Right cardiac atrium (tissue), 5 donors: ENCODE measurements around the gene FCHSD2. TPM values are rescaled to one million over a fixed set of nuclear protein-coding genes. Genes with fewer than 3 reads are reported as not detected.
"Not testable (repeated sequence)": the region's sequence is repeated elsewhere in the genome, so short reads cannot be mapped to it uniquely, and the experiment has no call there.

Source experiments
- ATAC-seq, 2 donors: fragments of 200-7000 bp; cut with Tn5 transposase; one replicate each; pipeline versions ENCODE4 v1.8.0 to v1.9.1; 2020; ENCODE audit warnings: moderate library complexity in 2 of 2, mild to moderate bottlenecking in 1 of 2
- DNase-seq, 3 donors: peaks; one replicate each; pipeline ENCODE4 v3.0.0-alpha.2; 2020
- H3K27ac ChIP-seq: one replicate; pipeline ENCODE4 v1.5.1; 2013; ENCODE audit warnings: mild to moderate bottlenecking, low read length, control low read depth, moderate library complexity
- H3K27me3 ChIP-seq: one replicate; pipeline ENCODE4 v1.6.1; 2013; ENCODE audit not compliant: control insufficient read depth, insufficient read depth
- H3K4me1 ChIP-seq: one replicate; pipeline ENCODE4 v1.6.1; 2013; ENCODE audit warnings: low read length; ENCODE audit not compliant: control insufficient read depth, insufficient read depth
- H3K4me3 ChIP-seq: one replicate; pipeline ENCODE4 v1.5.1; 2013; ENCODE audit warnings: low read length, control low read depth
- H3K9me3 ChIP-seq: one replicate; pipeline ENCODE4 v1.6.1; 2013; ENCODE audit warnings: low read length; ENCODE audit not compliant: control insufficient read depth
- WGBS: extraction: QIAGEN DNeasy Blood & Tissue Kit; methylation state at CpG from one replicate; pipeline ENCODE4 v1.1.7; 2013; 5-methylcytosine and 5-hydroxymethylcytosine counted together
- intact Hi-C, 4 donors: fragments of 100-400 bp; cut with DNase I; formaldehyde crosslinking; loops; one replicate each; pipeline versions ENCODE4 v1.11.0 to v1.14.0; 2022 to 2023
- polyA plus RNA-seq: library from polyadenylated mRNA; stranded (reverse); fragments of 200-250 nt; gene quantifications from one replicate; pipeline ENCODE4 v1.2.3, GENCODE V29; 2013
- total RNA-seq, 4 donors: library from RNA; stranded (reverse); fragmentation: NEBNext Ultra II Directional; extraction: Animal tissue kit (Norgen Biotek cat#: 25700); gene quantifications; one replicate each; pipeline ENCODE4 v1.2.1, GENCODE V29; 2021
- donor health status: healthy with polysubstance abuse.
- donor health status: DM: no; HTN: yes; CAD: no.
- donor health status: DM: no; HTN: no; CAD: no.
- donor health status: DM: no; HTN: yes; CAD: no; lungs with severe emphysema.
- donor health status: DM: yes; HTN: yes; CAD: no.

FCHSD2 gene
- total and polyA plus RNA-seq, 5 donors = 12.6 to 54.1 (median 36.2) TPM

DNA sequence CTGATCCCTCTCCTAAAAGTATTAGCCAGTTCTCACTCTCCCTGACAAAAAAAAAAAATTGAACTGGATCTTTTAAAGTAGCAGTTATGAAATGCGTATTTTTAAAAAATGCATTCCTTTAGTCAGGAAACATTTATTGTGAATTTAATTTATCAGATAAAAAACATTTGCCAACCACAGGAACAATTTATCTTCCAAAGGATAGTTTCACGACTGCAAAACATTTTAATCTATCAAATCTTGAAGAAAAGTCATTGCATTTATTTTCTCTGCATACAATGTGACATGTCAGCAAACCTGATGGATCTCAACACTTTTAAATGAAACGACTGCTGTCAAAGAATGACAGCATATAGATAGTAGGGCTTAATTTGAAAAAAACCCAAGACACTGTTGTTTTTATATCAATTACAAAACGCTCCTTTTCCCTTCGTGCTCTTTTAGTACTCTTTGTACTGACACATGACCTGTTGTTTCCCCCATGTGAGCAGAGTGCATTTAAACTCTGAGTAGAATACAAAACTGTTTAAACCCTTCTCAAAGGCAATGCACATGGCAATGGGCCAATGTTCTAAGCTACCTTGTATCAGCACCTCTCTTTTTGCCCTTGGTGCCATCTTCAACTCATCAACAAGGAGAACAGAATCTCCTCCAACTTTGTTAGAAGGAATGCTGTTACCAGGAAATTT, 220.9 kb downstream of the FCHSD2 start:
- Histone ChIP-seq H3K4me3 (no peak overlapping the region), H3K4me1 (peaks cover 2% of the 10 kb centered on the region), H3K9me3 (no peaks in the 10 kb centered on the region), H3K27me3 (no peaks in the 10 kb centered on the region), H3K27ac (peak overlapping the region; percentile 43)
- intact Hi-C loops = loop anchor here in 1 of 4 donors (5.0 to 10.0 kb wide), 2 partner anchors 221 to 254 kb away; partner anchors contain the start of gene FCHSD2
- DNase-seq (no peak), ATAC-seq (peak; percentile 21 to 30)
- WGBS = 47% methylated on average over 5 of the region's 5 CpGs

DNA sequence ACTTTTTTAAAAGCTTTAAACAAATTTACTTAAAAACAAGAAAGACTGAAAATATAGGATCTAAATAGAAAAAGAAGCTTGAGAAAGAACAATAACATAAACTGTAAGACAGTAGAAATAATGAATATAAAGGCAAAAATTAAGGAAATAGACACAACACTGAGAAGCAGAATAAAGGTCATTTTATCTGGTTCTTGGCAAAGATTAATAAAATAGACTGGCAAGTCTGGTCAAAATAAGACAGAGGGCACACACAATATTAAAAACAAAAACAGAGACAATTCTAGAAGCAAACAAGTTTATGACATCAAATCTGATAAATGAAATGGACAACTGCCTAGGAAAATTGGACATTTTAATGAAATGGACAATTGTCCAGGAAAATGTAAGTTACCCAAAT, 222.1 kb downstream of the FCHSD2 start:
- peaks cover 2% of the 10 kb centered on the region for H3K4me1 ChIP-seq
- ATAC-seq = no peak
- H3K27me3 ChIP-seq = no peaks in the 10 kb centered on the region
- H3K4me3 ChIP-seq = no peak overlapping the region
- no peak for DNase-seq
- intact Hi-C loops = loop anchor here in 1 of 4 donors (5.0 to 10.0 kb wide), 2 partner anchors 222 to 255 kb away; partner anchors contain the start of gene FCHSD2
- H3K9me3 ChIP-seq = no peaks in the 10 kb centered on the region
- no peak overlapping the region for H3K27ac ChIP-seq

DNA sequence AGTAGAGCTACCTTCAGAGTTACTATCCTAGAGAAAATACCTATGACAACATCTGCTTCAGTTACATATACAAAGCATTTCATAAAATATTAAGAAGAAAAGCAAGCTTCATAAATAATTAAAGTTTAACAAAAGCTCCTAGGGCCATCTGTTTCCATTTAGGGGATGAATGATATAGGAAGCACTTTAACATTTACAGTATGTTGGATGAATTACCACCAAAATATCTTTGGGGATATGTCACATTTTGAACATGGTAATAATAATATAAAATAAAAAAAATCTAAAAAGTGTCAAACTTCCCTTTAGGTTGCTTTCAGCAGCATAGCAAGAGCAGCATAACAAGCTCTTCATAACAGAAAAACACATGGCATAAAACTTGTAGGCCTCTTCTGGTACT, 223.3 kb downstream of the FCHSD2 start:
- peaks cover 2% of the 10 kb centered on the region for H3K4me1 ChIP-seq
- no peaks in the 10 kb centered on the region for H3K27me3 ChIP-seq
- DNase-seq (no peak), ATAC-seq (no peak)
- no peak overlapping the region for H3K4me3 ChIP-seq
- no peak overlapping the region for H3K27ac ChIP-seq
- intact Hi-C loops = no loop called here
- H3K9me3 ChIP-seq = no peaks in the 10 kb centered on the region

DNA sequence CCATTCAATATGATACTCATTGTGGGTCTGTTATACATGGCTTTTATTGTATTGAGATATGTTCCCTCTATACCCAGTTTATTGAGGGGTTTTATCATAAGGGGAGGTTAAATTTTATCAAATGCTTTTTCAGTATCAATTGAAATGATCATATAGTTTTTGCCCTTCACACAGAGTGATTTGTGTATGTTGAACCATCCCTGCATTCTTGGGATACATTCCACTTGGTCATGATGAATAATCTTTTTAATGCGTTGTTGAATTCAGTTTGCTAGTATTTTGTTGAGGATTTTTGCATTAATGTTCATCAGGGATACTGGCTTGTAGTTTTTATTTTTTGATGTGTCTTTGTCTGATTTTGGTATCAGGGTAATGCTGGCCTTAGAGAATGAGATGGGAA, 229.9 kb downstream of the FCHSD2 start:
- H3K4me3 ChIP-seq = no peak overlapping the region
- ATAC-seq (no peak), DNase-seq (no peak)
- WGBS = 99% methylated on average over 1 of the region's 1 CpG
- no peaks in the 10 kb centered on the region for H3K4me1 ChIP-seq
- intact Hi-C loops = no loop called here
- no peaks in the 10 kb centered on the region for H3K27me3 ChIP-seq
- no peak overlapping the region for H3K27ac ChIP-seq
- no peaks in the 10 kb centered on the region for H3K9me3 ChIP-seq

DNA sequence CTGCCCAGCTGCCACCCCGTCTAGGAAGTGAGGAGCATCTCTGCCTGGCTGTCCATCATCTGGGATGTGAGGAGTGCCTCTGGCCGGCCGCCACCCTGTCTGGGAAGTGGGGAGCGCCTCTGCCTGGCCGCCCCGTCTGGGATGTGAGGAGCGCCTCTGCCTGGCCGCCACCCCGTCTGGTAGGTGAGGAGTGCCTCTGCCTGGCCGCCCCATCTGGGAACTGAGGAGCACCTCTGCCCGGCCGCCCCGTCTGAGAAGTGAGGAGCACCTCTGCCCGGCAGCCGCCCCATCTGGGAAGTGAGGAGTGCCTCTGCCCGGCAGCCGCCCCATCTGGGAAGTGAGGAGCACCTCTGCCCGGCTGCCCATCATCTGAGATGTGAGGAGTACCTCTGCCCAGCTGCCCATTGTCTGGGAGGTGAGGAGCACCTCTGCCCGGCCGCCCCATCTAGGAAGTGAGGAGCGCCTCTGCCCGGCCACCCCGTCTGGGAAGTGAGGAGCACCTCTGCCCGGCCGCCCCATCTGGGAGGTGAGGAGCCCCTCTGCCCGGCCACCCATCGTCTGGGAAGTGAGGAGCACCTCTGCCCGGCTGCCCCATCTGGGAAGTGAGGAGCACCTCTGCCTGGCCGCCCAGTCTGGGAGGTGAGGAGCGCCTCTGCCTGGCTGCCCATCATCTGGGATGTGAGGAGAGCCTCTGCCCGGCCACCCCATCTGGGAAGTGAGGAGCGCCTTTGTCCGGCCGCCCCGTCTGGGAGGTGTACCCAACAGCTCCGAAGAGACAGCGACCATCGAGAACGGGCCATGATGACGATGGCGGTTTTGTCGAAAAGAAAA, 232.3 kb downstream of the FCHSD2 start:
- H3K27ac ChIP-seq, H3K27me3 ChIP-seq, H3K9me3 ChIP-seq, ATAC-seq, H3K4me1 ChIP-seq, H3K4me3 ChIP-seq, DNase-seq, intact Hi-C loops: not testable (repeated sequence)
- WGBS = 96% methylated on average over 42 of the region's 42 CpGs

DNA sequence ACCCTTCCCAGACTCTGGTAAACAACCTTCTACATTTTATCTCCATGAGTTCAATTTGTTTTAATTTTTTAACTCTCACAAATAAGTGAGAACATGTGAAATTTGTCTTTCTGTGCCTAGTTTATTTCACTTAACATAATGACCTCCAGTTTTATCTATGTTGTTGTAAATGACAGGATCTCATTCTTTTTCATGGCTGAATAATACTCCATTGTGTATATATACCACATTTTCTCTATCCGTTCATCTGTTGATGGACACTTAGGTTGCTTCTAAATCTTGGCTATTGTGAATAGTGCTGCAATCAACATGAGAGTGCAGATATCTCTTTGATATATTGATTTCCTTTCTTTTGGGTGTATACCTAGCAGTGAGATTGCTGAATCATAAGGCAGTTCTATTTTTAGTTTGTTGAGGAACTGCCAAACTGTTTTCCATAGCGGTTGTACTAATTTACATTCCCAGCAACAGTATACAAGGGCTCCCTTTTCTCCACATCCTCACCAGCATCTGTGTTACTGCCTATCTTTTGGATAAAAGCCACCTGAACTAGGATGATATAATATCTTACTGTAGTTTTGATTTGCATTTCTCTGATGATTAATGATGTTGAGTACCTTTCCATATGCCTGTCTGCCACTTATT, 234.0 kb downstream of the FCHSD2 start:
- intact Hi-C loops = no loop called here
- no peaks in the 10 kb centered on the region for H3K9me3 ChIP-seq
- no peaks in the 10 kb centered on the region for H3K4me1 ChIP-seq
- ATAC-seq = no peak
- no peak overlapping the region for H3K27ac ChIP-seq
- no peak overlapping the region for H3K4me3 ChIP-seq
- H3K27me3 ChIP-seq = no peaks in the 10 kb centered on the region
- no peak for DNase-seq
- WGBS = 81% methylated on average over 2 of the region's 2 CpGs

DNA sequence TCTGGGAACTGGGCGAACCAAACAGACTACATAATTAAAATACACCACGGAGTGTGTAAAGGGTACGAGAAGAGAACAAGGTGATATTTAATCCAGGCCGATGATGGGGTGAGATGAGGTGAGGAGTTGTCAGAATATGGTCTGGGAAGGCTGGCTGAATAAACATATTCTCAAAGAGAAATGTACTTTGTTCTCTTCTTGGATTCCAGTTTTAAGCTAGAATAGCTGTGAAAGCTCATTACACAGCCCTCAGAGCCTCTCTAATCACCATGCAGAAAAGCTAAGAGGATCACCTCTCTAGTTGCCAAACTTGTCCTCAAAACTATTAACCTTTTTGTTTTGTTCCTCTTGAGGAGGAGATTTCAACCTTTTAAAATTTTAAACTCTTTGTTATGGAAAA, 238.1 kb downstream of the FCHSD2 start:
- no peak for DNase-seq
- no peaks in the 10 kb centered on the region for H3K27me3 ChIP-seq
- no peak overlapping the region for H3K4me3 ChIP-seq
- no peak for ATAC-seq
- no peaks in the 10 kb centered on the region for H3K4me1 ChIP-seq
- intact Hi-C loops = no loop called here
- H3K27ac ChIP-seq = no peak overlapping the region
- no peaks in the 10 kb centered on the region for H3K9me3 ChIP-seq
- 98% methylated on average over 4 of the region's 4 CpGs for WGBS

DNA sequence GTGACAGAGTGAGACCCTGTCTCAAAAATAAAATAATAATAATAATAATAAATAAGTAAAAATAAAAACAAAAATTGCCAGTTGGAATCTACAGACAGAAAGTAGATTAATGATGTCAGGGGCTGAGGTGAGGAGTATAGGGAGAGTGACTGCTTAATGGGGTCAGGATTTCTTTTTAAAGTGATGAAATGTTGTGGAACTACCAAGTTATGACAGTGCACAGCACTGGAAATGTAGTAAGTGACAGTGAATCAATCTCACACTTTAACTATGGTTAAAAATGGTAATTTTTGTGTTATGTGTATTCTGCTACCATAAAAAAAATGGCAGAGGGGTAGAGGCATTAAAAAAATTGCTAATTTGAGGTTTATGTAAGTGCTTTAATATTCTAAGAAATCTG, 240.7 kb downstream of the FCHSD2 start:
- no peak for ATAC-seq
- no peaks in the 10 kb centered on the region for H3K9me3 ChIP-seq
- intact Hi-C loops = no loop called here

DNA sequence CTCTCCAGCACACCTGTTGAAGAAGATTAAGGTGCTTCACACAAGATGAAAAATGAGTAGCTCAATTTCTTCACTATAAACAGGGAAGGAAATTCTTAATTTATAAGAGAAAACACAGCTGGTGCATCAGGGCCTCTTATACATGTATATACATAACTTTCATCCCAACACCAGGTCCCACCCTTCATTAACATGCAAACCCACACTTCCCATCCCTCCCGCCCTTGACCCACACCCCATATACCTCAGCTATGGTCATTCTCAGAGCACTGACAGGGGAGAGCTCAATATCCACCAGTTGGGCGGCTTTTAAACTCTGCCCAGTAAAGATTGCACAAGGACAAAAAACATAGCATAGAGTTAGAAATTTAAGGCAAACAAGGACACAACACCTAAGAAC, 242.1 kb downstream of the FCHSD2 start:
- 99% methylated on average over 2 of the region's 2 CpGs for WGBS
- H3K4me3 ChIP-seq = no peak overlapping the region
- DNase-seq (no peak), ATAC-seq (no peak)
- H3K4me1 ChIP-seq = no peaks in the 10 kb centered on the region
- H3K27ac ChIP-seq = no peak overlapping the region
- H3K27me3 ChIP-seq = no peaks in the 10 kb centered on the region
- intact Hi-C loops = no loop called here
- no peaks in the 10 kb centered on the region for H3K9me3 ChIP-seq

More for the DNA sequence above, 240.7 kb downstream of the FCHSD2 start:
- no peak overlapping the region for H3K27ac ChIP-seq
- no peak overlapping the region for H3K4me3 ChIP-seq
- no peak for DNase-seq
- no peaks in the 10 kb centered on the region for H3K27me3 ChIP-seq
- no peaks in the 10 kb centered on the region for H3K4me1 ChIP-seq

DNA sequence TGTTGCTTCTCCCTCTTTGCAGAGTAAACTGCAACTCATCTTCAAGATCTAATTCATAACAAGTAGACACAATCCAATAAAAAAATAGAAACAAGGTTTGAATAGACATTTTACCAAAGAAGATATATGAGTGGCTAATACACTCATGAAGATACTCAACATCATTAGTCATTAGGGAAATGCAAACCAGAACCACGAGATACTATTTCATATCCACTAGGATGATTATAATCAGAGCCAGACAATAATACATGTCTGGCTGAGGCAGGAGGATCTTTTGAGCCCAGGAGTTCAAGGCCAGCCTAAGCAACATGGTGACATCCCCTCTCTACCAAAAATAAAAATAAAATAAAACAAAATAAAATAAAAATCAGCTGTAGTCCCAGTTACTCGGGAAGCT, 242.9 kb downstream of the FCHSD2 start:
- no peak for ATAC-seq
- H3K27ac ChIP-seq = no peak overlapping the region
- 80% methylated on average over 2 of the region's 2 CpGs for WGBS
- no peaks in the 10 kb centered on the region for H3K27me3 ChIP-seq
- no peaks in the 10 kb centered on the region for H3K9me3 ChIP-seq
- H3K4me3 ChIP-seq = no peak overlapping the region
- intact Hi-C loops = no loop called here
- no peaks in the 10 kb centered on the region for H3K4me1 ChIP-seq
- no peak for DNase-seq

DNA sequence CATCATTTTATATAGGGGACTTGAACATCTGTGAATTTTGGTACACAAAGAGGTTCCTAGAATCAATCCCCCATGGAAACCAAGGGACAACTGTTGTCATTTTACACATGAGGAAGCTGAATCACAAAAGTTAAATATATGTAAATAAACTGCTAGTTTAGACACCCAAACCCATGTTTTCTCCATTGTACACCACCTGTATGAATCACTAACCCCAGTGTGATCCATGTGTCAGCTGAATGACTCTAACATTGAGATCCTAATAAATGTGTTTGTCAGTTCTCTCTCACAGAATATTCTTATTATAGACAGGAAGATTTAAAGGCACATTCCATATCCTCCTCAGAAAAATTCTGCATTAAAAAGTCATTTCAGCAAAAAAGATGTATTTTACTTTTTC, 244.6 kb downstream of the FCHSD2 start:
- Histone ChIP-seq H3K4me3 (no peak overlapping the region), H3K4me1 (no peaks in the 10 kb centered on the region), H3K27ac (no peak overlapping the region), H3K9me3 (no peaks in the 10 kb centered on the region), H3K27me3 (no peaks in the 10 kb centered on the region)
- ATAC-seq = no peak
- intact Hi-C loops = no loop called here
- no peak for DNase-seq
